Stomach (tissue), 4 donors: ENCODE data around the gene NR4A2.

Source experiments
- EP300 ChIP-seq: sonication (generic); formaldehyde crosslinking; IDR thresholded peaks from one replicate; pipeline ENCODE4 v1.6.1; 2017; ENCODE audit warnings: antibody characterized with exemption
- POLR2A ChIP-seq, 4 donors: fragments of 450-650 bp; IDR thresholded peaks; one replicate each; pipeline ENCODE4 v1.6.1; 2016; ENCODE audit warnings: antibody characterized with exemption in 4 of 4, control low read depth in 2 of 4, mild to moderate bottlenecking in 1 of 4, moderate library complexity in 1 of 4
- POLR2AphosphoS5 ChIP-seq, 3 donors: sonication (generic); formaldehyde crosslinking; IDR thresholded peaks; one replicate each; pipeline ENCODE4 v1.6.1; 2016; ENCODE audit warnings: antibody characterized with exemption in 3 of 3
- TF ChIP-seq, protein P1 (sequence below), 7 experiments: fragments of 450-650 bp in 4 of 7; fragments of 200-600 bp in 3 of 7; sonication (generic) in 3 of 7; IDR thresholded peaks; one replicate each; pipeline ENCODE4 v1.5.1; 2016 to 2019; ENCODE audit warnings: antibody characterized with exemption in 7 of 7, control low read depth in 2 of 7, mild to moderate bottlenecking in 1 of 7

DNA sequence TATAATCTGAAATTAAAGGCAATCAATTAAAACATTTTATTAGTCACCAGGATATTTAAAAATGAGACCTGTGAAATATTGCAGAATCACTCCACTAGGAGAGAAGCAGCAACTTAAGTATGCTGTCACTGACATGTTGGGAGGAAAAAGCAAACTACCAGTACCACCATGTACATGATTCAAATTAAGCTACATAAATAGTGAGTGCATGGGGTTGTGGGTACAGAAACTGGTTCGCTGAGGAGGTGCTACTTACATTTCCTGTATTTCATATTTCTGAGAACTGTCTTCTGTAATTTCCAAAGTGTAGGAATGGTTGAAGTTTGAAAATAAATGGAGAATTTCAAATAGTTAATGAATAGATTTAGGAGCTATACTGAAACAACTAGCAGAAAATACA lies 7.9 kb upstream of the NR4A2 start:
- TF ChIP-seq, protein P1, sequence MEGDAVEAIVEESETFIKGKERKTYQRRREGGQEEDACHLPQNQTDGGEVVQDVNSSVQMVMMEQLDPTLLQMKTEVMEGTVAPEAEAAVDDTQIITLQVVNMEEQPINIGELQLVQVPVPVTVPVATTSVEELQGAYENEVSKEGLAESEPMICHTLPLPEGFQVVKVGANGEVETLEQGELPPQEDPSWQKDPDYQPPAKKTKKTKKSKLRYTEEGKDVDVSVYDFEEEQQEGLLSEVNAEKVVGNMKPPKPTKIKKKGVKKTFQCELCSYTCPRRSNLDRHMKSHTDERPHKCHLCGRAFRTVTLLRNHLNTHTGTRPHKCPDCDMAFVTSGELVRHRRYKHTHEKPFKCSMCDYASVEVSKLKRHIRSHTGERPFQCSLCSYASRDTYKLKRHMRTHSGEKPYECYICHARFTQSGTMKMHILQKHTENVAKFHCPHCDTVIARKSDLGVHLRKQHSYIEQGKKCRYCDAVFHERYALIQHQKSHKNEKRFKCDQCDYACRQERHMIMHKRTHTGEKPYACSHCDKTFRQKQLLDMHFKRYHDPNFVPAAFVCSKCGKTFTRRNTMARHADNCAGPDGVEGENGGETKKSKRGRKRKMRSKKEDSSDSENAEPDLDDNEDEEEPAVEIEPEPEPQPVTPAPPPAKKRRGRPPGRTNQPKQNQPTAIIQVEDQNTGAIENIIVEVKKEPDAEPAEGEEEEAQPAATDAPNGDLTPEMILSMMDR (IDR thresholded peaks at IDR 0.05), result no peak
- no peak for TF ChIP-seq POLR2A (IDR thresholded peaks at IDR 0.05)
- no peak for TF ChIP-seq EP300
- no peak for TF ChIP-seq POLR2AphosphoS5 (IDR thresholded peaks at IDR 0.05)
